Suprapubic skin (tissue), 4 donors: Measurements from ENCODE around the gene DIP2C. TPM values are rescaled to one million over a fixed set of nuclear protein-coding genes. Genes with fewer than 3 reads are reported as not detected.
"Not testable (repeated sequence)": the region's sequence is repeated elsewhere in the genome, so short reads cannot be mapped to it uniquely, and the experiment has no call there.

Source experiments
- DNase-seq, 2 donors: peaks; one replicate each; pipeline ENCODE4 v3.0.0-alpha.2; 2019; ENCODE audit warnings: low spot score in 2 of 2
- H3K27ac ChIP-seq: fragments of 200-600 bp; sonication (generic); one replicate; pipeline ENCODE4 v1.5.1; 2019
- H3K27me3 ChIP-seq: fragments of 200-600 bp; sonication (generic); one replicate; pipeline ENCODE4 v1.5.1; 2019
- H3K36me3 ChIP-seq: fragments of 200-600 bp; sonication (generic); one replicate; pipeline ENCODE4 v1.5.1; 2019
- H3K4me1 ChIP-seq: fragments of 200-600 bp; sonication (generic); one replicate; pipeline ENCODE4 v1.5.1; 2019
- H3K4me3 ChIP-seq: fragments of 200-600 bp; sonication (generic); one replicate; pipeline ENCODE4 v1.5.1; 2019; ENCODE audit warnings: mild to moderate bottlenecking
- H3K9me3 ChIP-seq: fragments of 200-600 bp; sonication (generic); one replicate; pipeline ENCODE4 v1.5.1; 2019
- CTCF ChIP-seq, 2 donors: fragments of 200-600 bp in 1 of 2; fragments of 450-650 bp in 1 of 2; sonication (generic) in 1 of 2; IDR thresholded peaks; one replicate each; pipeline ENCODE4 v1.5.1; 2016 to 2019; ENCODE audit warnings: antibody characterized with exemption in 2 of 2, mild to moderate bottlenecking in 1 of 2, moderate library complexity in 1 of 2
- EP300 ChIP-seq: sonication (generic); formaldehyde crosslinking; IDR thresholded peaks from one replicate; pipeline ENCODE4 v1.6.1; 2017; ENCODE audit warnings: antibody characterized with exemption
- POLR2A ChIP-seq, 2 donors: fragments of 450-650 bp; IDR thresholded peaks; one replicate each; pipeline ENCODE4 v1.6.1; 2017; ENCODE audit warnings: antibody characterized with exemption in 2 of 2, mild to moderate bottlenecking in 2 of 2, moderate library complexity in 2 of 2
- POLR2AphosphoS5 ChIP-seq, 3 donors: sonication (generic); formaldehyde crosslinking; IDR thresholded peaks; one replicate each; pipeline ENCODE4 v1.6.1; 2017; ENCODE audit warnings: antibody characterized with exemption in 3 of 3
- WGBS: methylation state at CpG from one replicate; pipeline ENCODE4 v1.1.5; 2018; 5-methylcytosine and 5-hydroxymethylcytosine counted together
- total RNA-seq, 4 donors: library from RNA; depleted of rRNA; stranded (reverse); fragments of >200 nt; gene quantifications; one replicate each; pipeline ENCODE4 v1.1.0, GENCODE V29; 2016

Gene DIP2C
- total RNA-seq, 4 donors from 2014 or later, result 6.7 to 23.3 (median 14.7) TPM

GRCh38 chr10:712089-712488 lies 22.6 kb upstream of the DIP2C start:
- WGBS, result 83% methylated on average over 5 of the region's 5 CpGs
- no peak for DNase-seq
- Histone ChIP-seq H3K36me3 (no peaks in the 10 kb centered on the region), H3K4me3 (no peak overlapping the region), H3K9me3 (peaks cover 6% of the 10 kb centered on the region), H3K27ac (no peak overlapping the region), H3K4me1 (no peaks in the 10 kb centered on the region), H3K27me3 (no peaks in the 10 kb centered on the region)
- no peak for TF ChIP-seq CTCF (IDR thresholded peaks at IDR 0.05)

GRCh38 chr10:707861-708260 lies 18.4 kb upstream of the DIP2C start:
- Histone ChIP-seq H3K9me3 (no peaks in the 10 kb centered on the region), H3K27me3 (peaks cover 15% of the 10 kb centered on the region), H3K4me1 (no peaks in the 10 kb centered on the region), H3K36me3 (no peaks in the 10 kb centered on the region), H3K4me3 (no peak overlapping the region), H3K27ac (no peak overlapping the region)
- 91% methylated on average over 1 of the region's 1 CpG for WGBS
- DNase-seq, result no peak
- TF ChIP-seq EP300, result no peak
- TF ChIP-seq CTCF (IDR thresholded peaks at IDR 0.05), result no peak
- no peak for TF ChIP-seq POLR2AphosphoS5 (IDR thresholded peaks at IDR 0.05)
- TF ChIP-seq POLR2A (IDR thresholded peaks at IDR 0.05), result no peak

- no peaks in the 10 kb centered on the region for H3K4me1 ChIP-seq
- no peaks in the 10 kb centered on the region for H3K9me3 ChIP-seq
- TF ChIP-seq POLR2A (IDR thresholded peaks at IDR 0.05), result no peak
- no peak for TF ChIP-seq CTCF (IDR thresholded peaks at IDR 0.05)
- no peak for TF ChIP-seq POLR2AphosphoS5 (IDR thresholded peaks at IDR 0.05)
- TF ChIP-seq EP300, result no peak
- no peak overlapping the region for H3K27ac ChIP-seq
- no peaks in the 10 kb centered on the region for H3K36me3 ChIP-seq
- 84% methylated on average over 1 of the region's 1 CpG for WGBS
- no peak for DNase-seq
- H3K27me3 ChIP-seq, result peaks cover 19% of the 10 kb centered on the region
- H3K4me3 ChIP-seq, result no peak overlapping the region
Measured at GRCh38 chr10:707456-707855, 18.0 kb upstream of the DIP2C start.

- TF ChIP-seq POLR2AphosphoS5 (IDR thresholded peaks at IDR 0.05), result no peak
- no peak for TF ChIP-seq EP300
- no peak for TF ChIP-seq POLR2A (IDR thresholded peaks at IDR 0.05)
- no peak for TF ChIP-seq CTCF (IDR thresholded peaks at IDR 0.05)
- no peak for DNase-seq
- WGBS, result 91% methylated on average over 1 of the region's 1 CpG
- H3K27ac ChIP-seq, result no peak overlapping the region
- no peaks in the 10 kb centered on the region for H3K4me1 ChIP-seq
- H3K27me3 ChIP-seq, result peaks cover 44% of the 10 kb centered on the region
- no peaks in the 10 kb centered on the region for H3K9me3 ChIP-seq
- H3K36me3 ChIP-seq, result no peaks in the 10 kb centered on the region
- no peak overlapping the region for H3K4me3 ChIP-seq
Measured at GRCh38 chr10:703118-703517, 13.7 kb upstream of the DIP2C start.

GRCh38 chr10:700183-700582 lies 10.7 kb upstream of the DIP2C start:
- not testable (repeated sequence) for DNase-seq, H3K9me3 ChIP-seq

GRCh38 chr10:697097-697875 lies 7.8 kb upstream of the DIP2C start:
- DNase-seq, result peak in 1 of 2 donors; percentile 29
- peaks cover 5% of the 10 kb centered on the region for H3K4me1 ChIP-seq
- no peak overlapping the region for H3K4me3 ChIP-seq
- peaks cover 48% of the 10 kb centered on the region for H3K27me3 ChIP-seq
- no peak overlapping the region for H3K27ac ChIP-seq
- no peak for TF ChIP-seq POLR2AphosphoS5 (IDR thresholded peaks at IDR 0.05)
- no peak for TF ChIP-seq POLR2A (IDR thresholded peaks at IDR 0.05)
- no peaks in the 10 kb centered on the region for H3K36me3 ChIP-seq
- H3K9me3 ChIP-seq, result no peaks in the 10 kb centered on the region
- WGBS, result 72% methylated on average over 29 of the region's 30 CpGs

More at GRCh38 chr10:700183-700582, 10.7 kb upstream of the DIP2C start:
- not testable (repeated sequence) for H3K4me3 ChIP-seq, H3K36me3 ChIP-seq, H3K4me1 ChIP-seq, H3K27ac ChIP-seq
- WGBS, result 82% methylated on average over 4 of the region's 6 CpGs
- peaks cover 65% of the 10 kb centered on the region for H3K27me3 ChIP-seq
